ENCODE measurements around the gene KDF1.

The KDF1 gene

DNA sequence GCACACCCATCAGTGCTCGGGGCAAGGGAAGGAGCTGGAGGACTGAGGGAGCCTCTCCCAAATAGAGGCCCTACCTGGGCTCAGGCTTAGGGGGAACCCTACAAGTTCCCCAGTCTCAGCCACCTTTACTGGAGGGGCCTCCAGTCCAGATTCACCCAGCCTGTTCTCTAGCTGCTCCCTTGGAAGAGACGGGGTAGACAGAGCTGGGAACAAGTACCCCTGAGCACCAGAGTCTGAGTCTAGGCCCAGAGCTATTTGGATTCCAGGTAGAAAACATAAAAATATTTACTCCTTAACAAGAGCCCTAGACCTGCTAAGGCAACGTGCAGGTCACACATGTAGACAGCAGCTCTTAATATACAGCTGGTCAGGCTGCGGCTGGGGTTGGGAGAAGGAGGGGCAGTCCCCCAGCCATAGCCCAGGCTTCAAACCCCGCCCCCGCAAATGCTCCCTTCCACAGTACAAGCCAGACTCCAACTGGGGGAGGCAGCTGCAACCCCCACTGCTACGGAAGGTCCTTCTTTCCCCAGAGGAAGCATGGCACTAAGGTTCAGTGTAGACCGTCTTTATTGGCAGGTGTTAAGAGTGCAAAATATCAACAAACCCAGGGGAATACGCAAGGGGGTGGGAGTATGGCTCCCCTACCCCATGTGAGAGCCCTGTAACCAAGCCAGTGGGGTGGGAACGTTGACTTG, 44.4 kb upstream of the KDF1 start:
- in situ Hi-C loops (cut with HindIII; ENCODE audit: low sequenced_read_pairs): no loop called here
- H3K4me3 ChIP-seq (ENCODE audit: low read depth, low read length): no peak overlapping the region
- TF ChIP-seq, protein P1, sequence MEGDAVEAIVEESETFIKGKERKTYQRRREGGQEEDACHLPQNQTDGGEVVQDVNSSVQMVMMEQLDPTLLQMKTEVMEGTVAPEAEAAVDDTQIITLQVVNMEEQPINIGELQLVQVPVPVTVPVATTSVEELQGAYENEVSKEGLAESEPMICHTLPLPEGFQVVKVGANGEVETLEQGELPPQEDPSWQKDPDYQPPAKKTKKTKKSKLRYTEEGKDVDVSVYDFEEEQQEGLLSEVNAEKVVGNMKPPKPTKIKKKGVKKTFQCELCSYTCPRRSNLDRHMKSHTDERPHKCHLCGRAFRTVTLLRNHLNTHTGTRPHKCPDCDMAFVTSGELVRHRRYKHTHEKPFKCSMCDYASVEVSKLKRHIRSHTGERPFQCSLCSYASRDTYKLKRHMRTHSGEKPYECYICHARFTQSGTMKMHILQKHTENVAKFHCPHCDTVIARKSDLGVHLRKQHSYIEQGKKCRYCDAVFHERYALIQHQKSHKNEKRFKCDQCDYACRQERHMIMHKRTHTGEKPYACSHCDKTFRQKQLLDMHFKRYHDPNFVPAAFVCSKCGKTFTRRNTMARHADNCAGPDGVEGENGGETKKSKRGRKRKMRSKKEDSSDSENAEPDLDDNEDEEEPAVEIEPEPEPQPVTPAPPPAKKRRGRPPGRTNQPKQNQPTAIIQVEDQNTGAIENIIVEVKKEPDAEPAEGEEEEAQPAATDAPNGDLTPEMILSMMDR (IDR thresholded peaks at IDR 0.05; ENCODE audit: low read depth, low read length, missing control alignments): no peak
- no peak for DNase-seq (ENCODE audit: low read depth)

DNA sequence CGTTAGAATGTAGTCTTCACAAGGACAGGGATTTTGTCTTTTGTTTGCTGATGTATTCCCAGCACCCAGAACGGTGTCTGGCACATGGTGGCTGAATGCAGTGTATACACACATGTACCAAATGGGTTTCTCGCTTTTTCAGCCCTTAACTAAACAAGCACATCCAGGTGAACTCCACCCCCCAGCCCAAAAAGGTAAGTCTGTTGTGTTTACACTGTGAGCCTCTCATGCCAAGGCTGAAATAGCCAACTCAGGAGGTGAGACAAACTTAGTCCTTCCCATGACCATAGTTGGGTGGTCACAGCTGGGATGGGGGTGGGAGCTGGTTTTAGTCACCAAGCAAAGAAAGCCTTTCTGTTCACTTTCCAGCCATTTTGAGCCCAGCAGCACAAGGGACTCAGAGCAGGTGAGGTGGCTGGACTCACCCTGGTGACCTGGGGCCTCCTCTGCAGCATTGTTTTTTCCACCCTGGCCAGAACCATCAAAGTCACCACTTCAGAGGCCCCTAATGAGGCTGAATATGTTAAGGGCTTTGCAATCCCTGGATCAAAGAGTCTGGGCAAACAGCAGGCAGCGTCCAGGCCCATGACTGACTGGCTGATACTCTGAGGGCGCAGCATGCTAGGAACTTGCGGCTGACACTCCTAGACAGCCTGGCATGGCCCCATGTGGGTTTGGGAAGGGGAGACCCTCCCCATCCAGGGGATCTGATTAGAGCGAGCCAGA, 43.6 kb upstream of the KDF1 start:
- in situ Hi-C loops (cut with HindIII; ENCODE audit: low sequenced_read_pairs): no loop called here
- DNase-seq (ENCODE audit: low read depth): no peak
- no peak overlapping the region for H3K4me3 ChIP-seq (ENCODE audit: low read depth, low read length)
- TF ChIP-seq, protein P1 (IDR thresholded peaks at IDR 0.05; ENCODE audit: low read depth, low read length, missing control alignments): no peak

DNA sequence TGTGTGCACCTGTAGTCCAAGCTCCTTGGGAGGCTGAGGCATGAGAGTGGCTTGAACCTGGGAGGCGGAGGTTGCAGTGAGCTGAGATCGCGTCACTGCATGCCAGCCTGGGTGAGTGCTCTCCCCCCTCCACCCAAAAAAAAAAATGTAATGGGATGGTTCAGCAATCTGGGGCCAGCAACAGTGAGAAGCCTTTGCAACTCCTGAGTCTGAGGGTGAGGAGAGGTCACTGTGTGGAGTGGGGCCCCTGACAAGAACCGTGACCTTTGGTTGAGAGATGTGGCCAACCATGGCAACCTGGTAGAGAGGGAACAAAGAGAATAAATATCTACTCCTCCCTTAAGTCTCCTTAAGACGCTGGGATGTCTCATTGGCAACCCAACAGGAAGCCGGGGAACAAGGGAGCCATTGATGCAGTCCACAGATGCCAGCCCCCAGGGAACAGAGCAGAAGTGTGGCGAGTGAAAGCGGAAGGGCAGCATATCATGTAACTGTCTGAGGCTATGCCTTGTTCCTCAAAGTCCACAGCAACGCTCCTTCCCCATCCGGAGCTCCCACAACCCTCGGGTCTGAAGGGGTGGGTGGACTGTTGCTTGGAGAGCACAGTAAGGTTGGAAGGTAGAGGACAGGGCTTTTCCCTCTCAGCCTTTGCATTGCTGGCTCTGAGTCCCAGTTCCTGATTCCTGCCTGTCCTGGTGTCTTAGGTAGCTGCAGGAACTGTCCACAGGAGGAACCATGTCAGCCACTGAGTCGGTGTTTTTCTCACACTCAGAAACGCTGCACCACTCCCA, 41.5 kb upstream of the KDF1 start:
- in situ Hi-C loops (cut with HindIII; ENCODE audit: low sequenced_read_pairs): no loop called here
- TF ChIP-seq, protein P1 (IDR thresholded peaks at IDR 0.05; ENCODE audit: low read depth, low read length, missing control alignments): no peak
- DNase-seq (ENCODE audit: low read depth): no peak
- no peak overlapping the region for H3K4me3 ChIP-seq (ENCODE audit: low read depth, low read length)

DNA sequence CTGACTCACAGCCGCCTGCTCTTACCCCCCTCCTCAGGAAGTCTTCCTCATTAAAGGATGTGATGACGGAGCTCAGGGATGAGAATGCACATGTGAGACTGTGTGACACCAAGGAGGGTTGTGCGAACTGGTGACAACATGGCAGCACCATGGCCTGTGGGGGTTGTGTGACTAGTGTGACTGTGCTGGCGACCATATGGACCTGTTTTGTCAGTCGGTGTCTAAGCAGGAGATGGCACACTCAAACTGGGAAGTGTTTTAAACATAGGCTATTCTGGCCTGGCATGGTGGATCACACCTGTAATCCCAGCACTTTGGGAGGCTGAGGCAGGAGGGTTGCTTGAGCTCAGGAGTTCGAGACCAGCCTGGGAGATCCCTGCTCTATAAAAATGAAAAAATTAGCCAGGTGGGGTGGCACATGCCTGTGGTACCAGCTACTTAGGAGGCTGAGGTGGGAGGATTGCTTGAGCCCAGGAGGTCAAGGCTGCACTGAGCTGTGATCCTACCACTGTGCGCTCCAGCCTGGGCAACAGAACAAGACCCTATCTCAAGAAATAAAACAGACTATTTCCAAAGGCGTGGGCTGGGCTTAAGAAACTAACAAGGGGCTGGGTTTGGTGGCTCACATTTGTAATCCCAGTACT, 40.7 kb upstream of the KDF1 start:
- TF ChIP-seq, protein P1 (IDR thresholded peaks at IDR 0.05; ENCODE audit: low read depth, low read length, missing control alignments): no peak
- H3K4me3 ChIP-seq (ENCODE audit: low read depth, low read length): no peak overlapping the region
- in situ Hi-C loops (cut with HindIII; ENCODE audit: low sequenced_read_pairs): no loop called here
- no peak for DNase-seq (ENCODE audit: low read depth)

DNA sequence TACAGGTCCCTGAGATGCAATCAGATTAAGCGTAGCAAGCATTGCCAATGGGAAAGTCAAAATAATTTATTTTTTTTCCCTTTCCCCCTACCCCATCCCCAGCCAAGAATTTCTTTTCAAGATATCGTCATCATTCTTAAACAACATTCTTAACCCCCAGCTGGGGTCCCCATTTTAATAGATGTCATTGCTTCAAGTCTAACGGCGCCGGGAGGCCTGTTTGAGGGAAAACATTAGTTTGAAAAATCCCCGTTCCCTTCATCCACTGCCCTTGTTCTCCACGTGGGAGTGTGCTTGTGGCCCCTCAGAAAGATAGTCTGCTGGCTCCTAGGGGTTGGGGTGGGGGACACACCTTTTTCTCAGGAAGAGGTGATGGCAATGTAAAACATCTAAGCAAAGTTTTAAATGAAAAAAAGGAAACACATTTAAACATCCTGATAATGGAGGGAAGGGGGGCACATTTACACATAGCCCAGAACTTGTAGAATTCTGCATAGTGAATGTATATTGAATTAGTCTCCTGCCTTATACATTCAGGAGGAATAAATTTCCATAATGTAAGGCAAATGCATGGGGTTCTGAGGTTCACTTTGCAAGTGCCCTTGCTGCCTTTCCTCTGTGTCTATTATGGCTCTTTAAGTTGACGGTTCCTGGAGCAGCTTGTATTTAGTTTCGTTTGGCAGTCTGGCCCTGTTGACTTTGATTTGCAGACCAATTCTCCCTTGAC, 40.0 kb upstream of the KDF1 start:
- in situ Hi-C loops (cut with HindIII; ENCODE audit: low sequenced_read_pairs): no loop called here
- H3K4me3 ChIP-seq (ENCODE audit: low read depth, low read length): no peak overlapping the region
- TF ChIP-seq, protein P1 (IDR thresholded peaks at IDR 0.05; ENCODE audit: low read depth, low read length, missing control alignments): no peak
- no peak for DNase-seq (ENCODE audit: low read depth)

All from astrocyte of the cerebellum (primary cell).